ENCODE results near the gene TDRD6.
"Not testable (repeated sequence)": the region's sequence is repeated elsewhere in the genome, so short reads cannot be mapped to it uniquely, and the experiment has no call there.

DNA sequence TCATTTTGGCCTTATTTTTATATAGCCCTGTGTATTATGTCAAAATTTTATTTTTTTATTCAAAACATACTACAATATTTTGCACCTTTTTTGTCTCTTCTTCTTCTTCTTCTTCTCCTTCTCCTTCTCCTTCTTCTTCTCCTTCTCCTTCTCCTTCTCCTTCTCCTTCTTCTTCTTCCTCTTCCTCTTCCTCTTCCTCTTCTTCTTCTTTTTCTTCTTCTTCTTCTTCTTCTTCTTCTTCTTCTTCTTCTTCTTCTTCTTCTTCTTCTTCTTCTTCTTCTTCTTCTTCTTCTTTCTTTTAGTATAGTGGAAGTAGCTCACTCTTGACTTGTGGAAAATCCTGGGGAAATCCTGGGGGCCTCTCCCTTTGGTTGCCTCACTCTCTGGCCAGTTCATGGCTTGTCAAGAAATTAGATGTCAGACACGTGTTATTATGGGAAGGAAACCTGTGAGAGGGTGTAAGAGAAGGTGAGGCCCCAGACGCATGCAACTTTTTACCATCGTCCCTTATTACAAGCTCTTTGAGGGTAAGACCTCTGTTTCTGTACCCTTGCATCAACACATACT lies 56.6 kb downstream of the TDRD6 start:
- TF ChIP-seq, protein P1, sequence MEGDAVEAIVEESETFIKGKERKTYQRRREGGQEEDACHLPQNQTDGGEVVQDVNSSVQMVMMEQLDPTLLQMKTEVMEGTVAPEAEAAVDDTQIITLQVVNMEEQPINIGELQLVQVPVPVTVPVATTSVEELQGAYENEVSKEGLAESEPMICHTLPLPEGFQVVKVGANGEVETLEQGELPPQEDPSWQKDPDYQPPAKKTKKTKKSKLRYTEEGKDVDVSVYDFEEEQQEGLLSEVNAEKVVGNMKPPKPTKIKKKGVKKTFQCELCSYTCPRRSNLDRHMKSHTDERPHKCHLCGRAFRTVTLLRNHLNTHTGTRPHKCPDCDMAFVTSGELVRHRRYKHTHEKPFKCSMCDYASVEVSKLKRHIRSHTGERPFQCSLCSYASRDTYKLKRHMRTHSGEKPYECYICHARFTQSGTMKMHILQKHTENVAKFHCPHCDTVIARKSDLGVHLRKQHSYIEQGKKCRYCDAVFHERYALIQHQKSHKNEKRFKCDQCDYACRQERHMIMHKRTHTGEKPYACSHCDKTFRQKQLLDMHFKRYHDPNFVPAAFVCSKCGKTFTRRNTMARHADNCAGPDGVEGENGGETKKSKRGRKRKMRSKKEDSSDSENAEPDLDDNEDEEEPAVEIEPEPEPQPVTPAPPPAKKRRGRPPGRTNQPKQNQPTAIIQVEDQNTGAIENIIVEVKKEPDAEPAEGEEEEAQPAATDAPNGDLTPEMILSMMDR (IDR thresholded peaks at IDR 0.05), result not testable (repeated sequence)
- not testable (repeated sequence) for TF ChIP-seq POLR2A (IDR thresholded peaks at IDR 0.05)

All from breast epithelium (tissue), 3 donors.